Lower leg skin (tissue), 3 donors: ENCODE results near the gene ETHE1.

Source experiments
- POLR2A ChIP-seq, 2 donors: fragments of 450-650 bp; IDR thresholded peaks; one replicate each; pipeline ENCODE4 v1.6.1; 2016 to 2017; ENCODE audit warnings: antibody characterized with exemption in 2 of 2, mild to moderate bottlenecking in 1 of 2, moderate library complexity in 1 of 2
- TF ChIP-seq, protein P1 (sequence below), 3 donors: fragments of 450-650 bp; IDR thresholded peaks; one replicate each; pipeline ENCODE4 v1.5.1; 2016; ENCODE audit warnings: antibody characterized with exemption in 3 of 3, mild to moderate bottlenecking in 3 of 3, moderate library complexity in 2 of 3

DNA sequence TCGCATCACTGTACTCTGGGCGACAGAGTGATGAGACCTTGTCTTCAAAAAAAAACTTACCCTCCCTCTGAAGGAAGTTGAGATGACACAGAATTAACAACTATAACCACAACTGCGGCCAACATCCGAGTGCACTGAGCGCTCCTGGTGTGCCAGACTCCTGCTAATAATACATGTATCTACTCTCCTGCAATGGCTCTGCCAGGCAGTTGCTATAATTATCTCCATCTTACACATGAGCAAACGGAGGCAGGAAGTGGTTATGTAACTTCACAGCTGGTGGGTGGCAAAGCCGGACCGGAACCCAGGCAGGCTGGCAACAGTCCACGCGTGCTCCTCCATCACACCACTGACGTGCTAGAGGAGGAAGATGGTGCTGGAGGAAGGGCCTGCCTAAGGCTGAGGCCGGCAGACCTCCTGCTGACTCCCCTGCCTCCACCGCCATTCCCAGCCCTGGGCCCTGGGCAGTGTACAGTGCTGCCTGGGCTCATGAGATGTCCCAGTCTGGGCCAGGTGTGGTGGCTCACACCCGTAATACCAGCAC lies 35.8 kb upstream of the ETHE1 start:
- TF ChIP-seq POLR2A (IDR thresholded peaks at IDR 0.05) = no peak
- TF ChIP-seq, protein P1, sequence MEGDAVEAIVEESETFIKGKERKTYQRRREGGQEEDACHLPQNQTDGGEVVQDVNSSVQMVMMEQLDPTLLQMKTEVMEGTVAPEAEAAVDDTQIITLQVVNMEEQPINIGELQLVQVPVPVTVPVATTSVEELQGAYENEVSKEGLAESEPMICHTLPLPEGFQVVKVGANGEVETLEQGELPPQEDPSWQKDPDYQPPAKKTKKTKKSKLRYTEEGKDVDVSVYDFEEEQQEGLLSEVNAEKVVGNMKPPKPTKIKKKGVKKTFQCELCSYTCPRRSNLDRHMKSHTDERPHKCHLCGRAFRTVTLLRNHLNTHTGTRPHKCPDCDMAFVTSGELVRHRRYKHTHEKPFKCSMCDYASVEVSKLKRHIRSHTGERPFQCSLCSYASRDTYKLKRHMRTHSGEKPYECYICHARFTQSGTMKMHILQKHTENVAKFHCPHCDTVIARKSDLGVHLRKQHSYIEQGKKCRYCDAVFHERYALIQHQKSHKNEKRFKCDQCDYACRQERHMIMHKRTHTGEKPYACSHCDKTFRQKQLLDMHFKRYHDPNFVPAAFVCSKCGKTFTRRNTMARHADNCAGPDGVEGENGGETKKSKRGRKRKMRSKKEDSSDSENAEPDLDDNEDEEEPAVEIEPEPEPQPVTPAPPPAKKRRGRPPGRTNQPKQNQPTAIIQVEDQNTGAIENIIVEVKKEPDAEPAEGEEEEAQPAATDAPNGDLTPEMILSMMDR (IDR thresholded peaks at IDR 0.05) = no peak
